Measurements from ENCODE around the gene CYP4A22. TPM values are rescaled to one million over a fixed set of nuclear protein-coding genes. Genes with fewer than 3 reads are reported as not detected.

Gene CYP4A22
- polyA plus RNA-seq, 1 of the 3 experiments (the other 2 are of a cell fraction), result not detected

GRCh38 chr1:47161298-47162040 lies 24.2 kb downstream of the CYP4A22 start:
- DNase-seq, result no peak
- H3K79me2 ChIP-seq (ENCODE audit: insufficient read depth), result no peaks in the 10 kb centered on the region
- POLR2A ChIA-PET, result no interaction called here
- no peak overlapping the region for H3K9ac ChIP-seq
- H3K36me3 ChIP-seq (replicated peaks in 1 of 2; ENCODE audit: control insufficient read depth in 1 of 2, insufficient read depth in 2 of 2, low read length in 1 of 2), result no peaks in the 10 kb centered on the region
- H4K20me1 ChIP-seq (ENCODE audit: insufficient read depth), result no peaks in the 10 kb centered on the region
- no peak overlapping the region for H3K27ac ChIP-seq (ENCODE audit: low read depth in 2 of 2, low read length in 1 of 2)
- no peak overlapping the region for H3K4me3 ChIP-seq (ENCODE audit: low read depth in 2 of 2, low read length in 1 of 2)
- H2AFZ ChIP-seq (ENCODE audit: low read depth), result no peak overlapping the region
- WGBS (ENCODE audit: low lambda C conversion rate), result 33% methylated on average over 5 of the region's 5 CpGs
- H3K9me2 ChIP-seq, result no peaks in the 10 kb centered on the region
- no peaks in the 10 kb centered on the region for H3K4me1 ChIP-seq (ENCODE audit: control insufficient read depth in 1 of 2, insufficient read depth in 2 of 2, low read depth in 1 of 2, low read length in 1 of 2)
- no peaks in the 10 kb centered on the region for H3F3A ChIP-seq (replicated peaks; ENCODE audit: insufficient read depth)
- H3K4me2 ChIP-seq, result no peak overlapping the region
- no peaks in the 10 kb centered on the region for H3K27me3 ChIP-seq (ENCODE audit: insufficient read depth)
- H3K9me3 ChIP-seq, result no peaks in the 10 kb centered on the region
- CTCF ChIA-PET, result interaction anchor here (1.0 to 1.8 kb wide), 2 partner anchors 14 to 17 kb away, joined by 3 to 9 read pairs; no protein-coding TSS in a partner anchor
- TF ChIP-seq FOXJ3 (CRISPR knock-in tag; IDR thresholded peaks at IDR 0.05) (no peak), TEAD4 (IDR thresholded peaks at IDR 0.05; ENCODE audit: borderline replicate concordance, insufficient read depth) (no peak), FOSL2 (IDR thresholded peaks at IDR 0.05; ENCODE audit: borderline replicate concordance, low read depth) (no peak), EZH2phosphoT487 (IDR thresholded peaks at IDR 0.05; ENCODE audit: borderline replicate concordance, low read depth) (no peak), CHD2 (IDR thresholded peaks at IDR 0.05; ENCODE audit: low read length, partially characterized antibody) (no peak), NFIC (IDR thresholded peaks at IDR 0.05; ENCODE audit: borderline replicate concordance) (no peak), EP300 (IDR thresholded peaks at IDR 0.05; ENCODE audit: borderline replicate concordance in 1 of 2, low read depth in 1 of 2, low read length in 1 of 2) (no peak), GABPA (IDR thresholded peaks at IDR 0.05; ENCODE audit: low read depth) (no peak), RCOR1 (IDR thresholded peaks at IDR 0.05; ENCODE audit: low read length) (no peak), FOXM1 (IDR thresholded peaks at IDR 0.05; ENCODE audit: low read depth) (no peak), TAF1 (IDR thresholded peaks at IDR 0.05; ENCODE audit: borderline replicate concordance, low read depth, low read length) (no peak), MEF2A (IDR thresholded peaks at IDR 0.05; ENCODE audit: borderline replicate concordance, low read depth) (no peak)
- TF ChIP-seq, protein P1, sequence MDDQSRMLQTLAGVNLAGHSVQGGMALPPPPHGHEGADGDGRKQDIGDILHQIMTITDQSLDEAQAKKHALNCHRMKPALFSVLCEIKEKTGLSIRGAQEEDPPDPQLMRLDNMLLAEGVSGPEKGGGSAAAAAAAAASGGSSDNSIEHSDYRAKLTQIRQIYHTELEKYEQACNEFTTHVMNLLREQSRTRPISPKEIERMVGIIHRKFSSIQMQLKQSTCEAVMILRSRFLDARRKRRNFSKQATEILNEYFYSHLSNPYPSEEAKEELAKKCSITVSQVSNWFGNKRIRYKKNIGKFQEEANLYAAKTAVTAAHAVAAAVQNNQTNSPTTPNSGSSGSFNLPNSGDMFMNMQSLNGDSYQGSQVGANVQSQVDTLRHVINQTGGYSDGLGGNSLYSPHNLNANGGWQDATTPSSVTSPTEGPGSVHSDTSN (IDR thresholded peaks at IDR 0.05), result no peak
- TF ChIP-seq, protein P2, sequence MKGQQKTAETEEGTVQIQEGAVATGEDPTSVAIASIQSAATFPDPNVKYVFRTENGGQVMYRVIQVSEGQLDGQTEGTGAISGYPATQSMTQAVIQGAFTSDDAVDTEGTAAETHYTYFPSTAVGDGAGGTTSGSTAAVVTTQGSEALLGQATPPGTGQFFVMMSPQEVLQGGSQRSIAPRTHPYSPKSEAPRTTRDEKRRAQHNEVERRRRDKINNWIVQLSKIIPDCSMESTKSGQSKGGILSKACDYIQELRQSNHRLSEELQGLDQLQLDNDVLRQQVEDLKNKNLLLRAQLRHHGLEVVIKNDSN (IDR thresholded peaks at IDR 0.05; ENCODE audit: borderline replicate concordance, low read depth), result no peak

GRCh38 chr1:47164552-47164951 lies 27.3 kb downstream of the CYP4A22 start:
- TF ChIP-seq TAF1 (IDR thresholded peaks at IDR 0.05; ENCODE audit: borderline replicate concordance, low read depth, low read length), result no peak
- no peak for TF ChIP-seq RFX5 (IDR thresholded peaks at IDR 0.05; ENCODE audit: low read length)
- no peak for TF ChIP-seq CTCF (IDR thresholded peaks at IDR 0.05)
- no peak for TF ChIP-seq SIN3A (IDR thresholded peaks at IDR 0.05; ENCODE audit: borderline replicate concordance, low read depth, low read length)
- TF ChIP-seq POLR2AphosphoS5 (IDR thresholded peaks at IDR 0.05; ENCODE audit: low read depth, low read length), result no peak
- no peak for TF ChIP-seq FOSL2 (IDR thresholded peaks at IDR 0.05; ENCODE audit: borderline replicate concordance, low read depth)
- Histone ChIP-seq H3K9me2 (no peaks in the 10 kb centered on the region), H2AFZ (ENCODE audit: low read depth) (no peak overlapping the region), H3K4me3 (ENCODE audit: low read depth in 2 of 2, low read length in 1 of 2) (no peak overlapping the region), H3K9ac (no peak overlapping the region), H3K79me2 (ENCODE audit: insufficient read depth) (no peaks in the 10 kb centered on the region), H3K36me3 (replicated peaks in 1 of 2; ENCODE audit: control insufficient read depth in 1 of 2, insufficient read depth in 2 of 2, low read length in 1 of 2) (no peaks in the 10 kb centered on the region), H3K4me2 (no peak overlapping the region), H3F3A (replicated peaks; ENCODE audit: insufficient read depth) (no peaks in the 10 kb centered on the region), H3K9me3 (no peaks in the 10 kb centered on the region), H3K4me1 (ENCODE audit: control insufficient read depth in 1 of 2, insufficient read depth in 2 of 2, low read depth in 1 of 2, low read length in 1 of 2) (no peaks in the 10 kb centered on the region), H4K20me1 (ENCODE audit: insufficient read depth) (no peaks in the 10 kb centered on the region), H3K27me3 (ENCODE audit: insufficient read depth) (no peaks in the 10 kb centered on the region), H3K27ac (ENCODE audit: low read depth in 2 of 2, low read length in 1 of 2) (no peak overlapping the region)
- CTCF ChIA-PET, result interaction anchor here (2.0 kb wide), 1 partner anchor 14 kb away, joined by 6 read pairs; no protein-coding TSS in a partner anchor
- no peak for DNase-seq
- POLR2A ChIA-PET, result no interaction called here

Measured in SK-N-SH (cell line).